MG63 (cell line): ENCODE data around the gene TRMT44. TPM values are rescaled to one million over a fixed set of nuclear protein-coding genes. Genes with fewer than 3 reads are reported as not detected.

ENCODE experiments used
- DNase-seq: peaks from one replicate; pipeline ENCODE4 v3.0.0-alpha.2; 2020
- H3K27me3 ChIP-seq: fragments of 250-450 bp; sonication (Bioruptor Pico); 2 replicates; pipeline ENCODE4 v1.5.1; 2020; ENCODE audit warnings: mild to moderate bottlenecking, moderate library complexity
- H3K36me3 ChIP-seq: fragments of 250-450 bp; sonication (Bioruptor Pico); 2 replicates; pipeline ENCODE4 v1.5.1; 2020; ENCODE audit warnings: mild to moderate bottlenecking, moderate library complexity
- H3K4me3 ChIP-seq: fragments of 250-450 bp; sonication (Bioruptor Pico); 2 replicates; pipeline ENCODE4 v1.5.1; 2020; ENCODE audit warnings: mild to moderate bottlenecking, moderate library complexity
- H3K9me3 ChIP-seq: fragments of 250-450 bp; sonication (Bioruptor Pico); 2 replicates; pipeline ENCODE4 v1.5.1; 2020; ENCODE audit warnings: mild to moderate bottlenecking, moderate library complexity
- total RNA-seq: library from RNA; depleted of rRNA; stranded (reverse); fragments of >200 nt; shearing (Covaris generic); gene quantifications from 2 replicates; pipeline ENCODE4 v1.2.3, GENCODE V29; 2014; ENCODE audit warnings: low replicate concordance; rRNA removed

TRMT44 gene
- total RNA-seq: 3.2 and 13.4 TPM in 2 replicates

GRCh38 chr4:8440492-8441311, at the start of gene TRMT44, which contains the start of gene ACOX3:
Gene TRMT44, plus strand, starts transcription at chr4:8440777. Its CDS starts 46 bp downstream, at chr4:8440823.
Gene ACOX3, minus strand, starts transcription at chr4:8440723. Its CDS starts 24,202 bp downstream, at chr4:8416521.
- H3K36me3 ChIP-seq: no peaks in the 10 kb centered on the region
- DNase-seq: peak; percentile 82
- H3K9me3 ChIP-seq: no peaks in the 10 kb centered on the region
- peak within 1 kb of the TSS; percentile 62 for H3K4me3 ChIP-seq
- no peaks in the 10 kb centered on the region for H3K27me3 ChIP-seq

- Histone ChIP-seq H3K4me3 (no peak overlapping the region), H3K9me3 (no peaks in the 10 kb centered on the region), H3K27me3 (no peaks in the 10 kb centered on the region), H3K36me3 (peaks cover 10% of the 10 kb centered on the region)
- no peak for DNase-seq
These were observed 49.5 kb upstream of the TRMT44 start for GRCh38 chr4:8391071-8391470.

- H3K36me3 ChIP-seq: peaks cover 10% of the 10 kb centered on the region
- H3K4me3 ChIP-seq: no peak overlapping the region
- H3K9me3 ChIP-seq: no peaks in the 10 kb centered on the region
- H3K27me3 ChIP-seq: no peaks in the 10 kb centered on the region
- peak; percentile 48 for DNase-seq
These were observed 48.6 kb upstream of the TRMT44 start for GRCh38 chr4:8391972-8392371.

- Histone ChIP-seq H3K4me3 (no peak overlapping the region), H3K27me3 (no peaks in the 10 kb centered on the region), H3K36me3 (peaks cover 10% of the 10 kb centered on the region), H3K9me3 (no peaks in the 10 kb centered on the region)
- no peak for DNase-seq
These were observed 47.9 kb upstream of the TRMT44 start for GRCh38 chr4:8392591-8393190.

- DNase-seq: peak; percentile 89
- Histone ChIP-seq H3K27me3 (no peaks in the 10 kb centered on the region), H3K36me3 (peaks cover 10% of the 10 kb centered on the region), H3K4me3 (no peak overlapping the region), H3K9me3 (no peaks in the 10 kb centered on the region)
These were observed 47.0 kb upstream of the TRMT44 start for GRCh38 chr4:8393593-8394038.

- Histone ChIP-seq H3K36me3 (peaks cover 9% of the 10 kb centered on the region), H3K4me3 (no peak overlapping the region), H3K9me3 (no peaks in the 10 kb centered on the region), H3K27me3 (no peaks in the 10 kb centered on the region)
- peak; percentile 27 for DNase-seq
These were observed 46.5 kb upstream of the TRMT44 start for GRCh38 chr4:8394061-8394519.

- Histone ChIP-seq H3K9me3 (no peaks in the 10 kb centered on the region), H3K27me3 (no peaks in the 10 kb centered on the region), H3K4me3 (no peak overlapping the region), H3K36me3 (peaks cover 7% of the 10 kb centered on the region; the same call in 1 of the 2 replicates)
- DNase-seq: no peak
These were observed 45.8 kb upstream of the TRMT44 start for GRCh38 chr4:8394806-8395205.

- H3K36me3 ChIP-seq: peaks cover 7% of the 10 kb centered on the region; the same call in 1 of the 2 replicates
- no peak for DNase-seq
These were observed 44.9 kb upstream of the TRMT44 start for GRCh38 chr4:8395504-8396296.

GRCh38 chr4:8396762-8397406, 43.7 kb upstream of the TRMT44 start:
- H3K27me3 ChIP-seq: no peaks in the 10 kb centered on the region
- peaks cover 7% of the 10 kb centered on the region; the same call in 1 of the 2 replicates for H3K36me3 ChIP-seq
- H3K9me3 ChIP-seq: no peaks in the 10 kb centered on the region
- DNase-seq: no peak
- no peak overlapping the region for H3K4me3 ChIP-seq

More at GRCh38 chr4:8395504-8396296, 44.9 kb upstream of the TRMT44 start:
- H3K9me3 ChIP-seq: no peaks in the 10 kb centered on the region
- H3K27me3 ChIP-seq: no peaks in the 10 kb centered on the region
- no peak overlapping the region for H3K4me3 ChIP-seq

GRCh38 chr4:8398347-8398746, 42.2 kb upstream of the TRMT44 start:
- no peak for DNase-seq
- Histone ChIP-seq H3K4me3 (no peak overlapping the region), H3K27me3 (no peaks in the 10 kb centered on the region)

GRCh38 chr4:8399298-8399697, 41.3 kb upstream of the TRMT44 start:
- H3K36me3 ChIP-seq: peaks cover 6% of the 10 kb centered on the region; the same call in 1 of the 2 replicates
- no peaks in the 10 kb centered on the region for H3K27me3 ChIP-seq
- no peak for DNase-seq
- H3K4me3 ChIP-seq: no peak overlapping the region
- no peaks in the 10 kb centered on the region for H3K9me3 ChIP-seq

More at GRCh38 chr4:8398347-8398746, 42.2 kb upstream of the TRMT44 start:
- Histone ChIP-seq H3K9me3 (no peaks in the 10 kb centered on the region), H3K36me3 (peaks cover 6% of the 10 kb centered on the region; the same call in 1 of the 2 replicates)

GRCh38 chr4:8400632-8401325, 39.8 kb upstream of the TRMT44 start:
- Histone ChIP-seq H3K4me3 (no peak overlapping the region), H3K27me3 (no peaks in the 10 kb centered on the region), H3K36me3 (peaks cover 6% of the 10 kb centered on the region; the same call in 1 of the 2 replicates), H3K9me3 (no peaks in the 10 kb centered on the region)
- no peak for DNase-seq

GRCh38 chr4:8401665-8402064, 38.9 kb upstream of the TRMT44 start:
- no peak for DNase-seq
- Histone ChIP-seq H3K27me3 (no peaks in the 10 kb centered on the region), H3K4me3 (no peak overlapping the region), H3K36me3 (peaks cover 6% of the 10 kb centered on the region; the same call in 1 of the 2 replicates), H3K9me3 (no peaks in the 10 kb centered on the region)

GRCh38 chr4:8402181-8402597, 38.4 kb upstream of the TRMT44 start:
- Histone ChIP-seq H3K4me3 (no peak overlapping the region), H3K27me3 (no peaks in the 10 kb centered on the region), H3K36me3 (peaks cover 6% of the 10 kb centered on the region; the same call in 1 of the 2 replicates), H3K9me3 (no peaks in the 10 kb centered on the region)
- DNase-seq: no peak

- H3K9me3 ChIP-seq: no peaks in the 10 kb centered on the region
- H3K27me3 ChIP-seq: no peaks in the 10 kb centered on the region
- no peak for DNase-seq
- H3K36me3 ChIP-seq: peaks cover 6% of the 10 kb centered on the region; the same call in 1 of the 2 replicates
- no peak overlapping the region for H3K4me3 ChIP-seq
These were observed 37.9 kb upstream of the TRMT44 start for GRCh38 chr4:8402640-8403039.
